Brain microvascular endothelial cell (primary cell): ENCODE data around the gene ZNF511.
A peak's percentile ranks its signal among the peaks of the same experiment; 100 is the strongest.

ENCODE experiments used
- DNase-seq: peaks from one replicate; pipeline ENCODE4 v3.0.0-alpha.2; 2020
- H3K27ac ChIP-seq: fragments of 250-450 bp; sonication (Bioruptor Pico); 2 replicates; pipeline ENCODE4 v1.5.1; 2020; ENCODE audit warnings: mild to moderate bottlenecking, moderate library complexity
- H3K27me3 ChIP-seq: fragments of 250-450 bp; sonication (Bioruptor Pico); replicated peaks from 2 replicates; pipeline ENCODE4 v1.5.1; 2020; ENCODE audit warnings: mild to moderate bottlenecking
- H3K36me3 ChIP-seq: fragments of 250-450 bp; sonication (Bioruptor Pico); replicated peaks from 2 replicates; pipeline ENCODE4 v1.5.1; 2020; ENCODE audit warnings: mild to moderate bottlenecking
- H3K4me3 ChIP-seq: 2 replicates; pipeline ENCODE4 v1.5.1; 2011; ENCODE audit warnings: low read depth, mild to moderate bottlenecking, control low read depth, low read length, moderate library complexity
- CTCF ChIP-seq: IDR thresholded peaks from 2 replicates; pipeline ENCODE4 v1.5.1; 2011; ENCODE audit warnings: low read depth, mild to moderate bottlenecking, moderate library complexity, low read length, control low read depth, inconsistent platforms; ENCODE audit errors: missing control alignments
- in situ Hi-C: cut with HindIII; loops from 2 replicates; pipeline ENCODE4 v1.10.0; 2017; ENCODE audit warnings: low sequenced_read_pairs, low pct_ligation_motif_present

The ZNF511 gene

GRCh38 chr10:133276100-133276434, 32.6 kb upstream of the ZNF511 start:
- DNase-seq, result no peak
- no peak overlapping the region for H3K27ac ChIP-seq
- H3K4me3 ChIP-seq, result no peak overlapping the region
- no peak for TF ChIP-seq CTCF
- in situ Hi-C loops, result no loop called here
- peaks cover 2% of the 10 kb centered on the region for H3K27me3 ChIP-seq
- H3K36me3 ChIP-seq, result peaks cover 6% of the 10 kb centered on the region

- in situ Hi-C loops, result no loop called here
- H3K27me3 ChIP-seq, result peaks cover 2% of the 10 kb centered on the region
- no peak within 1 kb of the TSS for H3K4me3 ChIP-seq
- H3K36me3 ChIP-seq, result peaks cover 7% of the 10 kb centered on the region
- DNase-seq, result no peak
- H3K27ac ChIP-seq, result no peak within 1 kb of the TSS
- no peak for TF ChIP-seq CTCF
Observed at GRCh38 chr10:133276435-133277201, 32.1 kb upstream of the ZNF511 start, which contains the start of gene ADAM8. TSS of gene ADAM8 (minus strand) at chr10:133276868. CDS start at chr10:133276817, 51 bp downstream.

GRCh38 chr10:133277277-133277992, 31.3 kb upstream of the ZNF511 start:
- no peak for TF ChIP-seq CTCF

DNA sequence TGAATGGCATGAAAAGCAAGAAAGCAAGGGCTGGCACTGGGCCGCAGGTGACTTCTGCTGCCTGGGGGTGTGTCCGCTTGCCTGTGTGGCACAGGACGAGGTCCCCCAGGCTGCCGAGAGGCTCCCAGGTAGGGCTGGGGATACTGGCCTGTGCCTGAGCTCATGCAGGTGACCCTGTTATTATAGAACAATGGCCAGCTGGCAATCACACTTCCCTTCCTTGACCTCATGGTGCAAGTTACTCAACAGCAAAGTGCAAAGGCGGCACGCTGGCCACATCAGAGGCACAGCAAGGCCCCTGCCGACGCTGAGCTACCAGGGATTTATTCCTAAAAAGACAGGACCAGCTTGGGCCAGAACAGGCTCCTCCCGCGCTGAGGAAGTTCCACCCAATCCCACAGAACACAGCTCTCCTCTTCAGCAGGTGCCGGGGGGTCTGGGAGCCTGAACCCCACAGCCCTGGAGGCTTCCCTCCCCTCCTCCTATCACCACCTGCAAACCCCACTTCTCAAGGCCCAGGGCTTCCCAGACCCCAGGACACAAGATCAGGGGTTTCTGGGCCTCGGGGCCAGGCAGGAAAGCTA, 30.6 kb upstream of the ZNF511 start:
- Histone ChIP-seq H3K27me3 (peaks cover 2% of the 10 kb centered on the region), H3K4me3 (no peak overlapping the region), H3K36me3 (peaks cover 19% of the 10 kb centered on the region), H3K27ac (no peak overlapping the region)
- DNase-seq, result no peak
- in situ Hi-C loops, result no loop called here
- no peak for TF ChIP-seq CTCF

More at GRCh38 chr10:133277277-133277992, 31.3 kb upstream of the ZNF511 start:
- no peak overlapping the region for H3K27ac ChIP-seq
- H3K36me3 ChIP-seq, result peaks cover 13% of the 10 kb centered on the region
- H3K4me3 ChIP-seq, result no peak overlapping the region
- in situ Hi-C loops, result no loop called here
- no peak for DNase-seq
- peaks cover 2% of the 10 kb centered on the region for H3K27me3 ChIP-seq

- peak overlapping the region; percentile 29 for H3K27ac ChIP-seq
- TF ChIP-seq CTCF, result no peak
- peaks cover 2% of the 10 kb centered on the region for H3K27me3 ChIP-seq
- peak; percentile 42 for DNase-seq
- in situ Hi-C loops, result no loop called here
- H3K4me3 ChIP-seq, result no peak overlapping the region
- H3K36me3 ChIP-seq, result peaks cover 24% of the 10 kb centered on the region
Observed at GRCh38 chr10:133278577-133279265, 30.0 kb upstream of the ZNF511 start.
